Measurements from ENCODE around the gene CD44.
A peak's percentile ranks its signal among the peaks of the same experiment; 100 is the strongest.
"Not testable (repeated sequence)": the region's sequence is repeated elsewhere in the genome, so short reads cannot be mapped to it uniquely, and the experiment has no call there.

The CD44 gene

DNA sequence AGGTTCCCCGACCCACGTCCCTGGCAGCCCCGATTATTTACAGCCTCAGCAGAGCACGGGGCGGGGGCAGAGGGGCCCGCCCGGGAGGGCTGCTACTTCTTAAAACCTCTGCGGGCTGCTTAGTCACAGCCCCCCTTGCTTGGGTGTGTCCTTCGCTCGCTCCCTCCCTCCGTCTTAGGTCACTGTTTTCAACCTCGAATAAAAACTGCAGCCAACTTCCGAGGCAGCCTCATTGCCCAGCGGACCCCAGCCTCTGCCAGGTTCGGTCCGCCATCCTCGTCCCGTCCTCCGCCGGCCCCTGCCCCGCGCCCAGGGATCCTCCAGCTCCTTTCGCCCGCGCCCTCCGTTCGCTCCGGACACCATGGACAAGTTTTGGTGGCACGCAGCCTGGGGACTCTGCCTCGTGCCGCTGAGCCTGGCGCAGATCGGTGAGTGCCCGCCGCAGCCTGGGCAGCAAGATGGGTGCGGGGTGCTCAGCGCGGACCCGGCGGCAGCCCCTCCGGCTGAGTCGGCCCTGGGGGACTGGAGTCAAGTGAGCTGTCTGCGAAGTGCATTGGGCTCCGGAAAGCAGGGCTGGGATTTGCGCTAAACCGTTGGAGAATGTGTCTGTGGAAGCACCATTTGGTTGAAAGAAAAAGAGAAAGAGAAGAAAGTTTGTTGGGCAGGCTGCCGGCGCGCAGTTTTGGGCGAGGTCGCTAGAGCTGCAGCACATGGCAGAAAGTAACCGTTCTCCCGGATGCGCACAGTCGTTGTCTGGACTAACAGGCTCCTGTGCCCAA, at the start of gene CD44:
Gene CD44, plus strand, starts transcription at position 229 of the 779 bp plus-strand sequence. Its CDS starts 133 bp downstream, at position 362.
- DNase-seq (ENCODE audit: low read depth in 2 of 2) = peak; percentile 65 to 74

DNA sequence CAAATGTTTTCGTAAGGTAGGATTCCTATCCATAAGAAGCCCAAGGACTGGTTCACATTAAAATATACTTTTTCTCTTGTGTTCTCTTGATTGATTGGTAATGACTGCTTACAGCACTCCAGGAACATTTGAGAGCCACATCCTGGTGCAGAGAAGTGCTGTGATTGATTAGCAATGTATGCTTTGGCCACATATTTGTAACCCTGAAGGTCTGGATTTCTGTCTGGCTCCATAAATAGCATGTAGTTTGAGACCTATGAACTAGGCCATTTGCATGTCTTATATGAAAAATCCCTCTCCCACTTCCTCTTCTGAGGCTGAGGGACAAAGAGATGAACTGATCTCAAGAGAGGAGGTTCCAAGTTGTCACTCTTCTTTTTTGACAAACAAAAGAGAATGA, 49.3 kb upstream of the CD44 start:
- no peak for DNase-seq (ENCODE audit: low read depth in 2 of 2)

DNA sequence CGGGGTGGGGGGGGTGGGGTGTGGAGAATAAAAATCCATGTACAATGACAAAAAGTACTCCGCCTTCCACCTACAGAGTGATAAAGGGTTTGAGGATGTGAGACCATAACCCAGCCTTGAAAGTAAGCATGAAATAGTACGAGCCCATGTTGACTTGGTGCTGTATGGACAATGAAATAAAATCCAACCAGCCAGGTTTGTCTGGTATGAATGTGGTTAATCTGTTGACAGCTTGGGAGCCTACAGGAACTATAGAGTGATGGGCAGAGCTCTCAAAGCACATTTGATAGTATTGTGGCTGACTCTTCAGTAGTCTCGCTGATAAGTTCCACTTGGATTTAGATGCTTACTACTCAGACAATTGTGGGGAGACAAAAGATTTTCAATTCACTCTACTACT, 48.8 kb upstream of the CD44 start:
- no peak for DNase-seq (ENCODE audit: low read depth in 2 of 2)

DNA sequence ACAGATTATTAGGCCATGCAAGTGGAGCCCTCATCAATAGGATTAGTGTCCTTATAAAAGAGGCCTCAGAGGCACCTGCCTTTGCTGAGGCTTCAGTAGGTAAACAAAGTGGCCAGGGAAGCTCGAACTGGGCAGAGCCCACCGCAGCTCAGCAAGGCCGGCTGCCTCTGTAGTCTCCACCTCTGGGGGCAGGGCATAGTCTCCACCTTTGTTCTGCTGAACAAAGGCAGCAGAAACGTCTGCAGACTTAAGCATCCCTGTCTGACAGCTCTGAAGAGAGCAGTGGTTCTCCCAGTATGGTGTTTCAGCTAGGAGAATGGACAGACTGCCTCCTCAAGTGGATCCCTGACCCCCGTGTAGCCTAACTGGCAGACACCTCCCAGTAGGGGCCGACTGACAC, 48.0 kb upstream of the CD44 start:
- not testable (repeated sequence) for DNase-seq (ENCODE audit: low read depth in 2 of 2)

DNA sequence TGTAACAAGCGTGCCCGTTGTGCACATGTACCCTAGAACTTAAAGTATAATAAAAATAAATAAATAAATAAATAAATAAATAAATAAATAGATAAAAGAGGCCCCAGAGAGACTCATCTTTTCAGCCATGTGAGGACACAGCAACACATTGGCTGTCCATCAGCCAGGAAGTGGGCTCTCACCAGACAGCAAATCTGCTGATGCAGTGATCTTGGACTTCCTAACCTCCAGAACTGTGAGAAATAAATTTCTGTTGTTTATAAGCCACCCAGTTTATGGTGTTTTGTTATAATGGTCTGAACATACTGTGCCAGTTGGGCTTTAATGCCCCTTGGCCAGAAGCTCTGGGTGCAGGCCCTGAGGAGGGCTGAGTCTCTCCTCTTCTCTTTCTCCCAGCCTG, 42.2 kb upstream of the CD44 start:
- no peak for DNase-seq (ENCODE audit: low read depth in 2 of 2)

DNA sequence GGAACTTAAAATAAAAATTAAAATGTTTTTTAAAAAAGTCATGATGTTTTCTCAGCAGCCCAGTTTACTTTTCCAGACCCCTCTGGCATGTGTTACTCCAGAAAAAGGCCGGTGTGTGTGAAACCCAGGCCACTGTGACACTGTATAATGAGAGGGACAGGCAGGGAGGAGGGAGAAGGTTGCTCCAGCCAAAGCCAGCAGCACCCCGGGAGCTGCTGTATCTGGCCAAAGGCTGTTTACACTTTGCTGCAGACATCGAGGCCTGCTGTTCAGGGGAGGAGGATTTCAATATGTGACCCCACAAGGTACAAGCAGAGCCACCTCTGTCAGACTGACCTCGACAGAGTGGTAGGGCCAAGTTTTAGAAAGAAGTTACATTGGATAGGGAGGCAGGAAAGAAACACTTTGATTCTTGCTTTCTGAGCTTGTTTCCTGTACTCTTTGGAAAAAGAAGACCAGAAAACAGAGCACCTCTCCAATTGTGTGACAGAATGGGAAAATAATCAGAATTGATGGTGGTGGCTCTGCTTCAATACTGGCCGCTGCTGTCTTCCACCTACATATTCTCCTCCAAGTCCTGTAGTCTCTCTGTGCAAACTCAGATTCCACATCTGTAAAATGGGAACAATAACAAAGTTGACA, 41.0 kb upstream of the CD44 start:
- DNase-seq (ENCODE audit: low read depth in 2 of 2) = no peak

DNA sequence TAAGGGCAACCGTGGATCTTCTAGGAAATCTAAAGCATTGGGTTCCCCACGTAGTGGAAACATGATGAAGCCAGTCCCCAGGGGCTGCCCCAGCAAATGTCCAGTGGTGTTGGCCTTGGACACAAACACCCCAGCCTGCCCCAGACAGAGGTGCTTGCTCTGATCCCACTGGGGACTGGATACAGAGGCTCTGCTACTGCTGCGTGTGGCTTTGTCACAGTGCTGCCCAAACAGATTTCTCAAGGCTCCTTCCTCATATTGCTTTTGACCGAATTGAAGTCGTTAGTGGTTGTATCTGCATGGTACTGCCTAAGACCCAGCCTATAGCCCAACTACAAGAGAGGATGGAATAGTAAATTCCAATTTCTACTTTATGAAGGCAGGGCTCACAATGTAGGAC, 40.1 kb upstream of the CD44 start:
- no peak for DNase-seq (ENCODE audit: low read depth in 2 of 2)

DNA sequence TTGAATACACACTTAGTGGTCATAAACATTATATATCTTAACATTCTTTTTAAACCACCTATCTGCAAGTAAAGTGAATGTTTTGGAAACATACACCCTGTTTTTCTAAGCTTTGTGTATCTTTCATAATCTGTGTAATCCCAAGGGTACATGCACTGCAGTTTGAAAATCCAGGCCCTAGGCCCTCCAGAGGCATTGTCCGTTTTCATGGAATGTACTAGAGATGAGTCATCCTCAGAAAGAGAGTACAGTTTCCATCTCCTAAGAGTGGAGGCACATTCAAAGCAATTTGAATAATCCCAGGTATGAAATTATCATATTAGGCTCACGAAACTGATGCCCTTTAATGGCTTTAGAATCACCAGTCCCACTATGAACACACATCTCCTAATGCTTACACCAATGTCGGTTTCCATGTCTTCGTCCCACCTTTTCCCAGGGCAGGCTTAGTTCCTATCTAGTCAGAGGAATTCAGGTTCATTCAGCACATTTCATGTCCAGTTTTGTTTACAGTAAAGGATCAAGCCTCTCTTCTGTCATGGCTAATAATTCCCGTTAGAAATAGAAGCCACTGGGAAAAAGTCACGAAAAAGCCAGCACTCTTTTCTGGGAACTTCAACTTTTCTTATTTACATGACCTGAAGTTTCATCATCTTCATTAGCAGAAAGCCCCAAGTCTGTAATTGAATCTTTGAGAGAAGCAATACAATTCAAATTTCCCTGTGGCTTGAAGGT, 39.5 kb upstream of the CD44 start:
- DNase-seq (ENCODE audit: low read depth in 2 of 2) = no peak

DNA sequence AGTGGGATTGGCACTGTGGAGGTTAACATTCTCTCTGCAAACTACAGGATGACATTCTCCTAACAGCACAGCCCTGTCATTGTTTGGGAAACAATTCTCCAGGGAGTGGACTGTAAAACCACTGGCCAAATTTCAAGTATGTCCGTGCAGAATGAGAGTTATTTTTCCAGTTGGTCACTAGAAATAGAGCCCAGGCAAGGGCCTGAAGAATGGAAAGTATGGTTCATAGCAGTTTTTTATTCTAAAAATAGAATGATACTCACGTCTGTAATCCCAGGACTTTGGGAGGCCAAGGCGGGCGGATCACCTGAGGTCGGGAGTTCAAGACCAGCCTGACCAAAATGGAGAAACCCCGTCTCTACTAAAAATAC, 39.0 kb upstream of the CD44 start:
- DNase-seq (ENCODE audit: low read depth in 2 of 2) = no peak

DNA sequence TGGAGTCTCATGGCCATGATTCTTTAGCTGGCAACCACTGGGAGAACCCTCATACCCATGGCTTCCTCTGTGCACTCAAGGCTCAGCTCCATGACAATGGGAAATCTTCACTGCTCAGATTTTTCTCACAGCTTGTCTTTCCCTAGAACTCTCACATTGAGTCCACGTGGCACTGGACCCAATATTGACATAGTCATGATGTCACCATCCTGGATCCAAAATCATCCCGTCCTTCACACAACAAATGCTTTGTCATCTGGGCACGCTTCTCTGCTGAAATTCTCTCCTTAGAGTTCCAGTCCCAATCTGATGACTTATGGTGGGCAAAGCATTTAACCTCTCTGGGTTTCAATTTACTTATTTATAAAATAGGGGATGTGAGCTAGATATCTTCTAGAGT, 37.7 kb upstream of the CD44 start:
- DNase-seq (ENCODE audit: low read depth in 2 of 2) = no peak

DNA sequence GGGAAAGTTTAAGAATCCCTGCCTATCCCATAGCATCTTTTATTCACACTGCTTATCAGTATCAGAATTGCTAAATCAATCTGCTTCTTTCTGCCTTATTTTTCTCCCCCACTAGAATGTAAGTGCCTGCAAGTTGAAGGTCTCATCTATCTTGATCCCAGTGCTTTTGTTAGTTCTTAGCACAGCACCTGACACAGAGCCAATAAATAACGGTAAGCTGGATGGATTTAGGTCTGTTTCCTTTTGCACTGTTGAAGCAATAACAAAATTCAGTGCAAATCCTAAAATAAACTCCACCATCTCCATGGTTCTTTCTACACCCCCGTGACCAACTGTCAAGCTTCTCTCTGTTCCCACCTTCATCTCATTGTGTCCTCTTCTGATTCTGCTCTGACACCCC, 36.7 kb upstream of the CD44 start:
- DNase-seq (ENCODE audit: low read depth in 2 of 2) = no peak

DNA sequence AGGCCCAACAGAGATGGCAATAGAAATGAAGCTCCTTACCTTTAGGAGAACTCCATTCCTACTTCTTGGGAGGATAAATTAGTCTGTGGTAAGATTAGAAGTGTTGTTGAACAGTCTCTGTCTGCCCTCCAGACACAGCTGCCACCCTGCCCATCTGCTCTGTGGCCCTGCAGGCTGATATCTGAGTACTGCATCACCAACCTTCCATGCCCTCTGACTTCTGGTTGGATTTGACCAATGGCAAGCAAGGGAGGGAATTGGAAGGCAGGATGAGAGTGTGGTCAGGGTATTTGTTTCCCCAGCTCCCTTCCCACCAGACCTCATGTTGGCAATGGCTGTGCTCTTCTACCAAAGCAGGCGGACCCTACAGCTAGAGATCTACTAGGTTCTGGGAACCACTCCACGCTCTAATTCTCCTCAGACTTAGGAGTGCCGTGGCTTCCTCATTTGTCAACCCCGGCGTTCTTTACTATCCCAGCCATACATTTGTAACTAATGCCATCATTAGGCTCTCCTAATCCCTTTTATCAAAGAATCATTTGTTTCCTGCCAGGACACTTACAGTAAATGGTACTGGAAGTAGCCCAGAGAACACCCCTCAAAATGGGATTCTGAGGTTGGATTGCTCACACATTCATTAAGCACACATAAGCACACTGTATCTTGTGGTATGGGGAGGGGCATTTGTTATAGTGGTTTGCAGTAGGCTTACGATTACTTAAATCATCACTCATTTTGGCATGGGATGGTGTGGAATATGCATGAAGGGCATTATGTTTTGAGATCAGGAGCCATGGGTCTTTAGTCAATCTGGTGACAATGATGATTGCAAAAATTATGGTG, 35.4 kb upstream of the CD44 start:
- DNase-seq (ENCODE audit: low read depth in 2 of 2) = no peak

DNA sequence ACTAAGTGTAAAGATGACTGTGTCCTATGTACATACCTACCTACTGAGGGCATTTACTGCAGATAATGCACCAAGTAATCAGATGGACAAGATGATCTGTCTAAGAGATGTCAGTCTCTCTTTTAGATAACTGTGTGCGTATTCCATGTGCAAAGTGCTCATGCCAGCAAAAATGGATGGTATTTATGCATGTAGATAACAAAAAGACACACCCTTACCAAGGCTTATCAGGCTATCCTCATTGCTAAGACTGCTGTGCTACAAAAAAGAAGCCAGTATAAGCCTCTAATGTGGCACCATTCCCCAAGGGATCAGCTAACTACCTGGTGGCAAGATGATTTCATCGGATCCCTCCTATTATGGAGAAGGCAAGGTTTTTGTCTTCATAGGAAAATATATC, 34.3 kb upstream of the CD44 start:
- DNase-seq (ENCODE audit: low read depth in 2 of 2) = no peak

DNA sequence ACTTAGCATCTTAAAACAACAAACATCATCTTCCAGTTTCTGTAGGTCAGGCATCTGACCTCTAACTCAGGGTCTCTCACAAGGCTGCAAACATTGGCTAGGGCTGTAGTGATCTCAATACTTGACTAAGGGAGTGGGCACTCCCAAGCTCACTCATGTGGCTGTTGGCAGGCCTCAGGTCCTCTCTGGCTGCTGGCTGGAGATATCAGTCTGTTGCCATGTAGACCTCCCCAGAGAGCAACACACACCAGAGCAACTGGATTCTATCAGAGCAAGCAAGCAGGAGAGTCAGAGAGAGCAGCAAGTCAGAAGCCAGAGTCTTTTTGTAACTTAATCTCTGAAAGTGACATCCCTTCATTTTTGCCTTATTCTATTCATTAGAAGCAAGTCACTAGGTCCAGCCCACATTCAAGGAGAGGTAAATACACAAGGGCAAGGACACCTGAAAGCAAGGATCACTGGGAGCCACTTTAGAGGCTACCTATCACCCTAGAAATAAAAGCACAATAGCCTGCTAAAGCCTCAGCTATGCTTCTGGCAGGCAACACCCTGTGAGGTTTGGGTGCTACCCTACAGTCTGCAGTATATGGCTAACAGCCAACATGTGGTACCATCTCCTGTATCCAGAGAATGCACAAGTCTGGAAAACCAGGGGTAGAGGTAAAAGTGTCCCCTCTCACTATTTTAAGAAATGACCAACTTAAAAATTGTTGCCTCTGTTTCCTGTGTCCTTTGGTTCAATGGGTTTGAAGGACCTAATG, 33.5 kb upstream of the CD44 start:
- DNase-seq (ENCODE audit: low read depth in 2 of 2) = no peak

DNA sequence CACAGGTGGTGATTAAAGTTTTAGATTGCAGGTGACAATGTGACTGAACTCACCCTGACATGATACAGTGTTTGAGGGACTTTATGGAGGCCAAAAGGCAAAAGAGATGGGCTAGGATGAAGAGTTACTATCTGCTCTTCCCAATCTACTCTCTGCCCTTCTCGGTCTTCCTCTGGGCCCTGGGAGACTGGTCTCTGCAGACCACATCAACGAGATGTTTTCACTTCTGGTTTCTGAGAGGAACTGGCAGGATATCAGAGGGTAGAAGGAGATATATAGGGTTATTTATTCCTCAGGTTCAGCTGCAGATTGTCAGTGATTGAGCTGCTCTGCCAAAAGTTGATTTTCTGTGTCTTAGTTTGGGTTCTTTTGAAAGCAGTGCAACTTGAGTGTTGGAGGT, 32.4 kb upstream of the CD44 start:
- no peak for DNase-seq (ENCODE audit: low read depth in 2 of 2)

DNA sequence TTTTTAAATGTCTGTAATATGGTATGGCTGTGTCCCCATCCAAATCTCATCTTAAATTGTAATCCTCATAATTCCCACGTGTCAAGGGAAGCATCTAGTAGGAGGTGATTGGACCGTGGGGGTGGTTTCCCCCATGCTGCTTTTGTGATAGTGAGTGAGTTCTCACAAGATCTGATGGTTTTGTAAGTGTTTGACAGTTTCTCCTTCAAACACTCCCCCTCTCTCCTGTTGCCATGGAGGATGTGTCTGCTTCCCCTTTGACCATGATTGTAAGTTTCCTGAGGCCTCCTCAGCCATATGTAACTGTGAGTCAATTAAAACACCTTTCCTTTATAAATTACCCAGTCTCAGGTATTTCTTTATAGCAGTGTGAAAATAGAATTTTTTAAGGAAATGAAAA, 31.1 kb upstream of the CD44 start:
- no peak for DNase-seq (ENCODE audit: low read depth in 2 of 2)

DNA sequence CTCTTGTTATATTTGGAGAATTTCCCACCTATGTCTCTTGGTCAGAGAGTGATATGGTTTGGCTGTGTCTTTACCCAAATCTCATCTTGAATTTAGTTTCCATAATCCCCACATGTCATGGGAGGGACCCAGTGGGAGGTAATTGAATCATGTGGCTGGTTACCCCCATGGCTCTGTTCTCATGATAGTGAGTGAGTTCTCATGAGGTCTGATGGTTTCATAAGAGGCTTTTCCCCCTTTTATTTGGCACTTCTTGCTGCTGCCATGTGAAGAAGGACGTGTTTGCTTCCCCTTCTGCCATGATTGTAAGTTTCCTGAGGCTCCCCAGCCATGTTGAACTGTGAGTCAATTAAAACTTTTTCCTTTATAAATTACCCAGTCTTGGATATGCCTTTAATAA, 30.6 kb upstream of the CD44 start:
- DNase-seq (ENCODE audit: low read depth in 2 of 2) = not testable (repeated sequence)

DNA sequence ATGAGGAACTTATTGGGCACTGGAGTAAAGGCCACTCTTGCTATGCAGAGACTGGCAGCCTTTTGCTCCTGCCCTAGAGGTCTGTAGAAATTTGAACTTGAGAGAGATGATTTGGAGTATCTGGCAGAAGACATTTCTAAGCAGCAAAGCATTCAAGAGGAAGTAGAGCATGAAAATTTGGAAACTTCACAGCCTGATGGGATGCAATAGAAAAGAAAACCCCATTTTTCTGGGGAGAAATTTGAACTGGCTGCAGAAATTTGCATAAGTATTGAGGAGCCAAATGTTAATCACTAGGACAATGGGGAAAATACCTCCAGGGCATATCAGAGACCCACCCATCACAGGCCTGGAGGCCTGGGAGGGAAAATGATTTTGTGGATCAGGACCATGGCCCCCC, 29.9 kb upstream of the CD44 start:
- no peak for DNase-seq (ENCODE audit: low read depth in 2 of 2)

DNA sequence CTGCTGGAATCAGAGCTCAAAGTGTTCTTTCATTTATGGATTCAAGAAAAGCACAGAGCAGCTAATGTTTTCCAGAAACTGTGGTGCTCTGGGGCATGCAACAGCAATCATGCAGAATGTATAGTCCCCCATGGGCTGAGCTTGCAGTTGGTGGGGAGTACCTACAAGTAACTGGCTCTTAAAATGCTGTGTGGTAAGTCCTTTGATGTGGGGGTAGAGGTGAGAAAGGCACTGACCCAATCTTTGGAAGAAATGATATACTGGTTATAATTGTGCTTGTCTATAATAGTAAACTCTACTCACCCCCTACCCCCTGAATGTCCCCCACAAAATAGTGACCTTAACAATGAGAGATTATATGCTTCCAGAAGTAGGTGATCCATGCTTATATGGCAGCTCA, 29.1 kb upstream of the CD44 start:
- no peak for DNase-seq (ENCODE audit: low read depth in 2 of 2)

DNA sequence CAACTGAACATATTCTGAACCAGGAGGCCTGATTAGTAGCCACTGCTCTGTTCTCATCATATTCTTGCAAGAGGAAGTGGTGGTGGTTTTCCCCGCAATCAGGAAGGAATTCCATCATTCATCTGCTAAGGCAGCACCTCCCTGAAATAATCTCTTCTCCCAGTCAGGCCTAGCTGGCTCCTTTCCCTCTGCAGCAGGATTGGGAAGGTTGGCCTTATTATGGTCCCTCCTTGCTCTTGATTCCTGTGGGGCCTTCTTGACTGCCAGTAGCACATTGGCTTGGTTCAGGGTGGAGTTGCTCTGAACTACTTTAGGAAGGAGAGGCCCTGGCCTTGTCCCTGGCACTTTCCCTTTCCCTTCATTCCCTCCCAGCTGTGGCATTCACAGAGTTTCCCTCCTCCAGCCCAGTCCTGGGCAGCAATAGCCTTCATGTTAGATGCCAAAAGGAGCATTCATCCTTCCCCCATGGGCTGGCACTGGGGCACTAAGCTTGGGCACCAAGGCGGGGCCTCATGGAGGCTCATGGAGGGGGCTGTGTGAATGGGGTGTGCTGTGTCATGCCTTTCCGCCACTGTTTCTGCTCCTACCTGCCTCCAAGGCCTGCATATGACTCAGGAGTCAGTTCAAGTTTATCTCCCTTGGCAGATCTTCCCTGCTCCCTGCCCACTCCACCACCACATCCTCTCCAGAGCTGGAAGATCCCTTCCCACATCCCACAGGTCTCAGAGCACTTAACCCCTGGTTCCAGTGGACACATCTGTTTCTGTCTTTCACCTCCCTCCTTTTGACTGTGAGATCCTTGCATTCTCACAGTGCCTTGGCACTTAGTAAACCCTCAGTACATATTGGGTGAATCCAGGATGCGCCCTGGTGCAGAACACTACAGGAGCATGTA, 27.6 kb upstream of the CD44 start:
- no peak for DNase-seq (ENCODE audit: low read depth in 2 of 2)
